GM13976 (cell line): ENCODE data around the gene VAV1.

Experiments used
- DNase-seq: peaks from one replicate; pipeline ENCODE4 v3.0.0; 2012; ENCODE audit warnings: low spot score
- CTCF ChIP-seq: IDR thresholded peaks from 2 replicates; pipeline ENCODE4 v1.5.1; 2012; ENCODE audit warnings: borderline replicate concordance, mild to moderate bottlenecking; ENCODE audit not compliant: insufficient read depth; ENCODE audit errors: extremely low read depth, missing control alignments, control extremely low read depth
- in situ Hi-C: fragments of 300-500 bp; cut with MboI; formaldehyde crosslinking; loops from one replicate; pipeline ENCODE4 v1.12.0; 2022; ENCODE audit warnings: low sequenced_read_pairs, mixed read lengths, inconsistent platforms; ENCODE audit not compliant: unreplicated experiment

The VAV1 gene

GRCh38 chr19:6842871-6843607 is 70.5 kb downstream of the VAV1 start:
- in situ Hi-C loops = no loop called here
- DNase-seq = no peak
- no peak for TF ChIP-seq CTCF

- DNase-seq = no peak
- in situ Hi-C loops = no loop called here
- TF ChIP-seq CTCF = no peak
Measured at GRCh38 chr19:6847828-6848200, 75.3 kb downstream of the VAV1 start.

- no peak for DNase-seq
- no peak for TF ChIP-seq CTCF
- in situ Hi-C loops = no loop called here
Measured at GRCh38 chr19:6848986-6849385, 76.5 kb downstream of the VAV1 start.

- no peak for TF ChIP-seq CTCF
- DNase-seq = no peak
- in situ Hi-C loops = loop anchor here (25.0 kb wide), 1 partner anchor 338 kb away; the partner anchor contains the start of gene TUBB4A
Measured at GRCh38 chr19:6849876-6850275, 77.4 kb downstream of the VAV1 start.

GRCh38 chr19:6851359-6851758 is 78.9 kb downstream of the VAV1 start:
- in situ Hi-C loops = loop anchor here (25.0 kb wide), 1 partner anchor 339 kb away; the partner anchor contains the start of gene TUBB4A

GRCh38 chr19:6852001-6852400 is 79.5 kb downstream of the VAV1 start:
- in situ Hi-C loops = loop anchor here (25.0 kb wide), 1 partner anchor 340 kb away; the partner anchor contains the start of gene TUBB4A
- DNase-seq = no peak
- TF ChIP-seq CTCF = no peak

More at GRCh38 chr19:6851359-6851758, 78.9 kb downstream of the VAV1 start:
- TF ChIP-seq CTCF = no peak
- no peak for DNase-seq

- TF ChIP-seq CTCF = no peak
- in situ Hi-C loops = loop anchor here (25.0 kb wide), 1 partner anchor 342 kb away; the partner anchor contains the start of gene TUBB4A
- no peak for DNase-seq
Measured at GRCh38 chr19:6853868-6854267, 81.4 kb downstream of the VAV1 start.
